Neural cell (in vitro differentiated cells): ENCODE data around the gene ANKRD44. TPM values are rescaled to one million over a fixed set of nuclear protein-coding genes. Genes with fewer than 3 reads are reported as not detected.

Experiments used
- H2AFZ ChIP-seq: fragments of 200-600, 300-800 bp; sonication (generic), shearing (Covaris generic); 2 replicates; pipeline ENCODE4 v1.6.0; 2014; ENCODE audit warnings: low read depth, mild to moderate bottlenecking, antibody characterized with exemption, low read length, moderate library complexity
- H3F3A ChIP-seq: fragments of 200-600 bp; shearing (Covaris generic); 2 replicates; pipeline ENCODE4 v1.6.1; 2016; ENCODE audit warnings: mild to moderate bottlenecking, moderate library complexity, mixed read lengths, antibody characterized with exemption, low read length; ENCODE audit not compliant: insufficient read depth, poor library complexity, severe bottlenecking
- H3K27ac ChIP-seq: fragments of 200-600, 300-800 bp; sonication (generic), shearing (Covaris generic); 2 replicates; pipeline ENCODE4 v1.5.1; 2014; ENCODE audit warnings: mild to moderate bottlenecking, low read length, moderate library complexity
- H3K27me3 ChIP-seq: fragments of 300-800, 200-600 bp; sonication (generic), shearing (Covaris generic); 2 replicates; pipeline ENCODE4 v1.6.0; 2014; ENCODE audit warnings: mild to moderate bottlenecking, low read depth, low read length, moderate library complexity; ENCODE audit not compliant: insufficient read depth
- H3K36me3 ChIP-seq: fragments of 300-800, 200-600 bp; sonication (generic), shearing (Covaris generic); 2 replicates; pipeline ENCODE4 v1.5.1; 2014; ENCODE audit warnings: mild to moderate bottlenecking, antibody characterized with exemption, low read length, moderate library complexity; ENCODE audit not compliant: insufficient read depth
- H3K4me2 ChIP-seq: fragments of 300-800, 200-600 bp; sonication (generic), shearing (Covaris generic); 2 replicates; pipeline ENCODE4 v1.6.0; 2014; ENCODE audit warnings: mild to moderate bottlenecking, low read length
- H3K4me3 ChIP-seq: fragments of 300-800, 200-600 bp; sonication (generic), shearing (Covaris generic); 2 replicates; pipeline ENCODE4 v1.5.1; 2014; ENCODE audit warnings: mild to moderate bottlenecking, low read length, moderate library complexity
- H3K79me2 ChIP-seq: fragments of 200-600 bp; shearing (Covaris generic); replicated peaks from 2 replicates; pipeline ENCODE4 v1.6.0; 2014; ENCODE audit warnings: mild to moderate bottlenecking, low read length, moderate library complexity; ENCODE audit not compliant: insufficient read depth
- H3K9ac ChIP-seq: fragments of 300-800, 200-600 bp; sonication (generic), shearing (Covaris generic); 2 replicates; pipeline ENCODE4 v1.6.1; 2016; ENCODE audit warnings: mild to moderate bottlenecking, low read length, mixed read lengths
- H3K9me2 ChIP-seq: fragments of 200-600 bp; shearing (Covaris generic); 2 replicates; pipeline ENCODE4 v1.6.1; 2016; ENCODE audit warnings: mild to moderate bottlenecking, low read length, mixed read lengths; ENCODE audit not compliant: insufficient read depth
- H3K9me3 ChIP-seq: fragments of 200-600, 300-800 bp; sonication (generic), shearing (Covaris generic); 2 replicates; pipeline ENCODE4 v1.6.1; 2016; ENCODE audit warnings: mild to moderate bottlenecking, mixed run types, low read length, moderate library complexity, mixed read lengths
- H4K20me1 ChIP-seq: fragments of 200-600 bp; shearing (Covaris generic); 2 replicates; pipeline ENCODE4 v1.6.1; 2016; ENCODE audit warnings: mild to moderate bottlenecking, mixed run types; ENCODE audit not compliant: insufficient read depth
- CTCF ChIP-seq: fragments of 450-650 bp; IDR thresholded peaks from 2 replicates; pipeline ENCODE4 v1.5.1; 2014; ENCODE audit warnings: antibody characterized with exemption, mild to moderate bottlenecking, moderate library complexity; ENCODE audit not compliant: poor library complexity, severe bottlenecking
- EP300 ChIP-seq: fragments of 450-650 bp; conservative IDR thresholded peaks from 2 replicates; pipeline ENCODE4 v1.6.1; 2014; ENCODE audit warnings: antibody characterized with exemption, mild to moderate bottlenecking, moderate library complexity; ENCODE audit not compliant: poor library complexity, severe bottlenecking
- EZH2 ChIP-seq: fragments of 200-600, 300-800 bp; shearing (Covaris generic), sonication (generic); IDR thresholded peaks from 2 replicates; pipeline ENCODE4 v1.6.1; 2014; ENCODE audit warnings: antibody characterized with exemption, low read length, borderline replicate concordance, mild to moderate bottlenecking; ENCODE audit not compliant: insufficient read depth, poor library complexity, severe bottlenecking
- MXI1 ChIP-seq: fragments of 450-650 bp; conservative IDR thresholded peaks from 2 replicates; pipeline ENCODE4 v1.6.1; 2014; ENCODE audit warnings: antibody characterized with exemption, mild to moderate bottlenecking; ENCODE audit not compliant: poor library complexity, severe bottlenecking
- POLR2AphosphoS5 ChIP-seq: IDR thresholded peaks from 2 replicates; pipeline ENCODE4 v1.6.1; 2012
- RAD21 ChIP-seq: fragments of 450-650 bp; conservative IDR thresholded peaks from 2 replicates; pipeline ENCODE4 v1.6.1; 2014; ENCODE audit warnings: antibody characterized with exemption, mild to moderate bottlenecking, moderate library complexity
- REST ChIP-seq: IDR thresholded peaks from 2 replicates; pipeline ENCODE4 v1.6.1; 2012; ENCODE audit warnings: borderline replicate concordance
- SMC3 ChIP-seq: fragments of 450-650 bp; conservative IDR thresholded peaks from 2 replicates; pipeline ENCODE4 v1.6.1; 2014; ENCODE audit warnings: antibody characterized with exemption, mild to moderate bottlenecking, moderate library complexity; ENCODE audit not compliant: poor library complexity
- TAF1 ChIP-seq: IDR thresholded peaks from 2 replicates; pipeline ENCODE4 v1.6.1; 2012; ENCODE audit warnings: low read depth
- polyA plus RNA-seq: library from polyadenylated mRNA; depleted of rRNA; stranded (reverse); fragments of >200 nt; gene quantifications from 2 replicates; pipeline ENCODE4 v1.2.3, GENCODE V29; 2014

Gene ANKRD44
- polyA plus RNA-seq, 1 donor from 2014 or later, result 94.3 TPM

- H2AFZ ChIP-seq, result no peak overlapping the region
- H3K27ac ChIP-seq, result no peak overlapping the region
Measured at GRCh38 chr2:197165020-197165419, 145.6 kb downstream of the ANKRD44 start.

GRCh38 chr2:197164141-197164754 is 146.3 kb downstream of the ANKRD44 start:
- no peak overlapping the region for H3K27ac ChIP-seq
- H3K9ac ChIP-seq, result no peak overlapping the region
- no peaks in the 10 kb centered on the region for H4K20me1 ChIP-seq
- no peaks in the 10 kb centered on the region for H3K27me3 ChIP-seq
- no peaks in the 10 kb centered on the region for H3F3A ChIP-seq
- no peaks in the 10 kb centered on the region for H3K79me2 ChIP-seq
- H3K9me3 ChIP-seq, result no peaks in the 10 kb centered on the region
- no peak overlapping the region for H3K4me2 ChIP-seq
- no peaks in the 10 kb centered on the region for H3K9me2 ChIP-seq
- H2AFZ ChIP-seq, result no peak overlapping the region
- no peak for TF ChIP-seq RAD21
- no peak for TF ChIP-seq EP300
- no peak for TF ChIP-seq MXI1
- no peak for TF ChIP-seq CTCF
- TF ChIP-seq REST, result no peak
- TF ChIP-seq EZH2, result no peak
- no peak for TF ChIP-seq POLR2AphosphoS5
- no peak for TF ChIP-seq TAF1
- TF ChIP-seq SMC3, result no peak
- no peak overlapping the region for H3K4me3 ChIP-seq
- H3K36me3 ChIP-seq, result no peaks in the 10 kb centered on the region

More at GRCh38 chr2:197165020-197165419, 145.6 kb downstream of the ANKRD44 start:
- Histone ChIP-seq H3K9me2 (no peaks in the 10 kb centered on the region), H4K20me1 (no peaks in the 10 kb centered on the region), H3K4me2 (no peak overlapping the region), H3K27me3 (no peaks in the 10 kb centered on the region), H3K79me2 (no peaks in the 10 kb centered on the region), H3K9me3 (no peaks in the 10 kb centered on the region), H3F3A (no peaks in the 10 kb centered on the region), H3K4me3 (no peak overlapping the region), H3K36me3 (no peaks in the 10 kb centered on the region), H3K9ac (no peak overlapping the region)
- TF ChIP-seq EZH2, result no peak
- no peak for TF ChIP-seq TAF1
- TF ChIP-seq EP300, result no peak
- no peak for TF ChIP-seq POLR2AphosphoS5
- no peak for TF ChIP-seq REST
- TF ChIP-seq RAD21, result no peak
- TF ChIP-seq MXI1, result no peak
- no peak for TF ChIP-seq SMC3
